ENCODE data around the gene SPECC1.

Gene SPECC1

DNA sequence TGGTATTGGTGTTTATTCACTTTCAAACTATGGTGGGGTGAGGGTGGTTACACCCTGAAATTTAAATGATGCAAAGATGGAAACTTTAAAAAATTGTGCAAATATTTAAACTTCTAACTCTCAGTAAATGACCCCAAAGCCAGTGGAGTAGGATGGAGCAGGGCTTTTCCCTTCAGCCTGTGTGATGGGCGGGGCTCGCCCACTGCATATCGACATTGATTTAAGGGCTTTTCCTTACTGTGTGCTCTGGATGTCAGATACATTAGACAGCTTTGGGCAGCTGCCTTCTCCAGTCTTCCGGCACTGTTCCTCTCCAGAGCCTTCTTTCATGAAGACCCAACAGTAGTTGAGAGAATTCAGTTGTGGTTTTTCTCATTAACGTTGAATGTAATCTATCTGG lies 99.9 kb downstream of the SPECC1 start:
- intact Hi-C loops (cut with DNase I; ENCODE audit: low total_unique reads) = no loop called here
- Histone ChIP-seq H3K4me3 (no peak overlapping the region), H3K27ac (no peak overlapping the region), H3K9me3 (no peaks in the 10 kb centered on the region), H3K27me3 (no peaks in the 10 kb centered on the region), H3K4me1 (no peaks in the 10 kb centered on the region), H3K36me3 (peaks cover 4 to 13% (median 8%) of the 10 kb centered on the region in 3 donors)
- TF ChIP-seq, protein P1, sequence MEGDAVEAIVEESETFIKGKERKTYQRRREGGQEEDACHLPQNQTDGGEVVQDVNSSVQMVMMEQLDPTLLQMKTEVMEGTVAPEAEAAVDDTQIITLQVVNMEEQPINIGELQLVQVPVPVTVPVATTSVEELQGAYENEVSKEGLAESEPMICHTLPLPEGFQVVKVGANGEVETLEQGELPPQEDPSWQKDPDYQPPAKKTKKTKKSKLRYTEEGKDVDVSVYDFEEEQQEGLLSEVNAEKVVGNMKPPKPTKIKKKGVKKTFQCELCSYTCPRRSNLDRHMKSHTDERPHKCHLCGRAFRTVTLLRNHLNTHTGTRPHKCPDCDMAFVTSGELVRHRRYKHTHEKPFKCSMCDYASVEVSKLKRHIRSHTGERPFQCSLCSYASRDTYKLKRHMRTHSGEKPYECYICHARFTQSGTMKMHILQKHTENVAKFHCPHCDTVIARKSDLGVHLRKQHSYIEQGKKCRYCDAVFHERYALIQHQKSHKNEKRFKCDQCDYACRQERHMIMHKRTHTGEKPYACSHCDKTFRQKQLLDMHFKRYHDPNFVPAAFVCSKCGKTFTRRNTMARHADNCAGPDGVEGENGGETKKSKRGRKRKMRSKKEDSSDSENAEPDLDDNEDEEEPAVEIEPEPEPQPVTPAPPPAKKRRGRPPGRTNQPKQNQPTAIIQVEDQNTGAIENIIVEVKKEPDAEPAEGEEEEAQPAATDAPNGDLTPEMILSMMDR (IDR thresholded peaks at IDR 0.05) = no peak
- no peak for DNase-seq

DNA sequence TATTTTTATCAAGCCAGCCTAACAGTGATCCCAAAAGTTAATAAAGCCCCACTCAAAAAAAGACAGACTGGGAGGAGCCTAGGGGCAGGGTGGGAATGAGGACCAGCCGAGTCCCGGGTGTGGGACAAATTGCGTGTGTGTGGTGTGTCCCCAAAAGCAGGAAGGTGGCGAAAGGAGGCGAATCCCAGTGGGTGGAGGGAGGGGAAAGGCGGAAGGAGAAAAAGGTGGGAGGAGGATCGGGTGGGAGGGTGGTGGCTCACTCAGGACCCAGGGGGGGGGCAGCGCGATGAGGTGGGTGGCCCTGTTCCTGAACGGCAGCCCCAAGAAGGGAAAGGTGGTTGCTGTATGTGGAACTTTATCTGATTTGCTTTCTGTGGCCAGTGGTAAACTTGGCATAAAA lies 102.4 kb downstream of the SPECC1 start:
- H3K9me3 ChIP-seq = no peaks in the 10 kb centered on the region
- TF ChIP-seq, protein P1 (IDR thresholded peaks at IDR 0.05) = no peak
- intact Hi-C loops (cut with DNase I; ENCODE audit: low total_unique reads) = no loop called here
- H3K36me3 ChIP-seq = peaks cover 4 to 13% (median 8%) of the 10 kb centered on the region in 3 donors
- no peak overlapping the region for H3K27ac ChIP-seq
- no peak for DNase-seq
- H3K27me3 ChIP-seq = no peaks in the 10 kb centered on the region
- no peak overlapping the region for H3K4me3 ChIP-seq
- H3K4me1 ChIP-seq = peaks cover 0 to 4% (median 0%) of the 10 kb centered on the region in 4 donors

DNA sequence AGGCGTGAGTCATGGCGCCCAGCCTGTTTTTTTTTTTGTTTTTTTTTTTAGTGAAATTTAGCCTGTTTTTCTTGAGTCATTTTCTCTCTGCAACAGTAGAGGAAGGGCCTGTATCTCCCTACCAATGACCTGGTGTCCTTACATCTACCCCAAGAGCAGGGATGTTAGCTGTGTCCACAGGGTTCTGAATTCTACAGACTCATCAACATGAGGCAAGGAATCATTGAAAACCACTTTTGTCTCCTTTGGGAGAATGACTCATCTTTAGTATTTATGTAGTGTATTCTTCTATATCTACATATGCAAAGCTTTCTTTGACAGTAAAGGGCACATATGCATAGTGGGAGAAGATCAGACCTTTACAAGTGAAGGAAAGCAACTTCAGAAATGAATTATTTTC lies 105.3 kb downstream of the SPECC1 start:
- DNase-seq = no peak
- intact Hi-C loops (cut with DNase I; ENCODE audit: low total_unique reads) = no loop called here
- peaks cover 4 to 13% (median 8%) of the 10 kb centered on the region in 3 donors for H3K36me3 ChIP-seq

DNA sequence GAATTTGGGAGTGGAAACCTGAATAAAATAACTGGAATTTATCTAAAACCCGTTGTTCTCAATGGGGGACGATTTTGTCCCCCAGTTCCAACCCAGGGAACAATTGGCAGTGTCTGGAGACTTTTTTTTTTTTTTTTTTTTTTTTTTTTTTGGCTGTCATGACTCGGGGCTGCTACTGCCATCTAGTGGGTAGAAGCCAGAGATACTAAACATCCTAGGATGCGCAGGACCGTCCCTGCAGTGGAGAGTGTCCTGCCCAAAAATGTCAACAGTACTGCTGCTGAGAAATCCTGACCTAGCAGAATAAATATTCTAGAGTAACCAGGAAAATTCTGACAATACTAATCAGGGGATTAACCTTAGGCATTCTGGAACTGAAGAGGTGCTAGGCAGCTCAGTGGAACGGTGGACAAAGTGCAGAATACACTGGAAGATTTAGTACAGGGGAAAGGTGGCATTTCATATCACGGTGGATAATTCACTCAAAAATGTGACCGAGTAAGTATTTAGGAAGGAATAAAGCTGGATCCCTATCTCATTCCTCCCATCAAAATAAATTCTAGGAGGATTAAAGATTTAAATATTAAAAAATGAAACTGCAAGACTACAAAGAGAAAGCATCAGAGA lies 107.6 kb downstream of the SPECC1 start:
- Histone ChIP-seq H3K4me1 (peaks cover 0 to 16% (median 5%) of the 10 kb centered on the region in 4 donors), H3K27ac (no peak overlapping the region), H3K4me3 (no peak overlapping the region), H3K27me3 (no peaks in the 10 kb centered on the region), H3K36me3 (peaks cover 0 to 8% (median 0%) of the 10 kb centered on the region in 3 donors), H3K9me3 (no peaks in the 10 kb centered on the region)
- DNase-seq = no peak
- intact Hi-C loops (cut with DNase I; ENCODE audit: low total_unique reads) = loop anchor here (2.0 to 5.0 kb wide), 2 partner anchors 109 to 124 kb away; partner anchors contain the start of gene SPECC1
- TF ChIP-seq, protein P1 (IDR thresholded peaks at IDR 0.05) = peak; percentile 55 to 64

More for the DNA sequence above, 105.3 kb downstream of the SPECC1 start:
- H3K27me3 ChIP-seq = no peaks in the 10 kb centered on the region
- no peak overlapping the region for H3K4me3 ChIP-seq
- TF ChIP-seq, protein P1 (IDR thresholded peaks at IDR 0.05) = no peak
- H3K4me1 ChIP-seq = peaks cover 0 to 5% (median 0%) of the 10 kb centered on the region in 4 donors
- no peaks in the 10 kb centered on the region for H3K9me3 ChIP-seq
- no peak overlapping the region for H3K27ac ChIP-seq

DNA sequence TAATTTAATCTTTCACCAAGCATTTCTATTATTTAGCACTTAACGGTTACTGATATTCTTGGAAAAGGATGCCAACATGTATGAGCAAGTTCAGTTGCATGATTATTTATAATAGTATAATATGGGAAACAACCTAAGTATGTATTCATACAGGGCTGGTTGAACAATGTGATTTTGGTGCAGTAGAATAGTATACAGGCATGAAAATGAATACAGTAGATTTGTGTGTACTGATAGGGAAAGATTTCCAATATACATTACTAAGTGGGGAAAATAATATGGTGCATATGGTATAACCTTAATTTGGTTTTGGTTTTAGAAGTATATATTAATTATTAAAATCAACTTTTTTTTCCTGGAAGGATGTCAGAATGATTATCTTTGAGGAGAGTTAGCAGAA lies 109.1 kb downstream of the SPECC1 start:
- H3K9me3 ChIP-seq = no peaks in the 10 kb centered on the region
- no peaks in the 10 kb centered on the region for H3K36me3 ChIP-seq
- peaks cover 0 to 31% (median 11%) of the 10 kb centered on the region in 4 donors for H3K4me1 ChIP-seq
- no peaks in the 10 kb centered on the region for H3K27me3 ChIP-seq
- no peak overlapping the region for H3K4me3 ChIP-seq
- H3K27ac ChIP-seq = no peak overlapping the region
- no peak for DNase-seq
- TF ChIP-seq, protein P1 (IDR thresholded peaks at IDR 0.05) = no peak
- intact Hi-C loops (cut with DNase I; ENCODE audit: low total_unique reads) = loop anchor here (5.0 kb wide), 1 partner anchor 111 kb away; the partner anchor contains the start of gene SPECC1
